Kidney (tissue), 14 donors: ENCODE measurements around the gene NPR2. TPM values are rescaled to one million over a fixed set of nuclear protein-coding genes. Genes with fewer than 3 reads are reported as not detected.
A peak's percentile ranks its signal among the peaks of the same experiment; 100 is the strongest.

Experiments used
- DNase-seq, 5 donors: peaks; one replicate each; pipeline ENCODE4 v3.0.0-alpha.2; 2013 to 2020
- FAIRE-seq: peaks from 2 replicates; lab custom pipeline; 2012; peaks lifted over from hg19 to GRCh38; lab: Jason Lieb, UNC
- H3K27ac ChIP-seq, 2 donors: one replicate each; pipeline ENCODE4 v1.7.0; 2013; ENCODE audit warnings: low read depth in 2 of 2, low read length in 2 of 2, inconsistent platforms in 1 of 2
- H3K27me3 ChIP-seq: one replicate; pipeline ENCODE4 v1.7.1; 2013; ENCODE audit warnings: low read length, inconsistent platforms; ENCODE audit not compliant: control insufficient read depth, insufficient read depth
- H3K36me3 ChIP-seq, 3 donors: one replicate each; pipeline versions ENCODE4 v1.7.0 to v1.7.1; 2013; ENCODE audit warnings: low read length in 3 of 3, control low read depth in 1 of 3, inconsistent platforms in 1 of 3; ENCODE audit not compliant: insufficient read depth in 3 of 3, control insufficient read depth in 2 of 3
- H3K4me1 ChIP-seq, 3 donors: one replicate each; pipeline versions ENCODE4 v1.7.0 to v1.7.1; 2013; ENCODE audit warnings: low read length in 3 of 3, inconsistent platforms in 1 of 3, low read depth in 1 of 3; ENCODE audit not compliant: control insufficient read depth in 2 of 3, insufficient read depth in 2 of 3
- H3K4me3 ChIP-seq, 3 donors: one replicate each; pipeline versions ENCODE4 v1.7.0 to v1.8.1; 2013; ENCODE audit warnings: low read length in 3 of 3, control low read depth in 1 of 3, inconsistent platforms in 1 of 3
- H3K9ac ChIP-seq, 3 donors: one replicate each; pipeline versions ENCODE4 v1.7.0 to v1.7.1; 2013; ENCODE audit warnings: low read length in 3 of 3, control low read depth in 1 of 3, inconsistent platforms in 1 of 3
- H3K9me3 ChIP-seq, 3 donors: one replicate each; pipeline versions ENCODE4 v1.7.0 to v1.7.1; 2013; ENCODE audit warnings: low read length in 3 of 3, control low read depth in 1 of 3, inconsistent platforms in 1 of 3; ENCODE audit not compliant: control insufficient read depth in 2 of 3, insufficient read depth in 1 of 3
- CTCF ChIP-seq: IDR thresholded peaks from 3 replicates; pipeline ENCODE4 v1.5.1; 2012; ENCODE audit warnings: mild to moderate bottlenecking, moderate library complexity, borderline replicate concordance; ENCODE audit not compliant: insufficient read depth; ENCODE audit errors: extremely low read depth
- intact Hi-C: fragments of 100-400 bp; cut with DNase I; formaldehyde crosslinking; loops from one replicate; pipeline ENCODE4 v1.11.1; 2022
- polyA plus RNA-seq: library from polyadenylated mRNA; stranded (reverse); fragments of 350-450 nt; fragmentation: Illumina TruSeq; extraction: RNeasy Lipid Tissue Mini Kit (QIAGEN cat#74804); gene quantifications from one replicate; pipeline ENCODE4 v1.2.3, GENCODE V29; 2014; ENCODE audit warnings: low read depth, low replicate concordance; ENCODE audit not compliant: insufficient read depth
- total RNA-seq: library from RNA; stranded (reverse); fragmentation: NEBNext Ultra II Directional; extraction: Animal tissue kit (Norgen Biotek cat#: 25700); gene quantifications from one replicate; pipeline ENCODE4 v1.2.1, GENCODE V29; 2021
- donor health status: control.
- donor health status: control.
- donor health status: control.
- donor health status: control.
- donor health status: control.
- donor health status: DM: yes; HTN: yes; CAD: no.
- donor health status: Normal renal cell carcinoma (clear cell type).

NPR2 gene
- total and polyA plus RNA-seq, 2 donors from 2014 or later: 11.4 to 17.0 TPM

GRCh38 chr9:35771075-35771433 lies 20.3 kb upstream of the NPR2 start:
- TF ChIP-seq CTCF: no peak
- Histone ChIP-seq H3K9me3 (no peaks in the 10 kb centered on the region), H3K36me3 (no peaks in the 10 kb centered on the region), H3K27ac (peak overlapping the region in 1 of 2 donors; percentile 46), H3K4me3 (no peak overlapping the region), H3K4me1 (peaks cover 0 to 17% (median 6%) of the 10 kb centered on the region in 3 donors), H3K27me3 (no peaks in the 10 kb centered on the region), H3K9ac (no peak overlapping the region)
- no peak for DNase-seq
- intact Hi-C loops: no loop called here
- FAIRE-seq: no peak

DNA sequence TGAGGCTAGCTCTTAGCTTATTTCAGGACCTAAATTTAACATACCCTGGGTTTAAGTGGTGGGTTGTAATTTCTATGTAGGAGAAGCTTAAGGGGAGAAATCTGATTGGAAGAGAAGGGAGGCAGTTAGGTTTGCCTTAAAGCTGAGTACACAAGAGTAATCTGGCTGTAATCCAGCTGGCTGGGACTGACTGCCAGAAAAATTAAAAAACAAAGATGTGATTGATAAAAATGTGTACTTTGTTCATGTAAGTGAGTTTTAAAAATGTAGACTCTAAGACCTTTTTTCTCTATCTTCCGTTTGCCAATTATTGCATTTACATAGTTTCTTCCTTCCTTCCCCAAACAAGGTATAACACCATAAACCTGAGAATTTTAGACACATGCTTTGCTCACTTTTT lies 19.9 kb upstream of the NPR2 start:
- no peak overlapping the region for H3K4me3 ChIP-seq
- H3K9ac ChIP-seq: no peak overlapping the region

GRCh38 chr9:35771943-35772342 lies 19.4 kb upstream of the NPR2 start:
- intact Hi-C loops: no loop called here
- DNase-seq: no peak
- no peak for FAIRE-seq
- Histone ChIP-seq H3K27me3 (no peaks in the 10 kb centered on the region), H3K4me3 (no peak overlapping the region), H3K4me1 (peaks cover 0 to 17% (median 6%) of the 10 kb centered on the region in 3 donors), H3K9me3 (no peaks in the 10 kb centered on the region), H3K36me3 (no peaks in the 10 kb centered on the region), H3K27ac (no peak overlapping the region), H3K9ac (no peak overlapping the region)
- no peak for TF ChIP-seq CTCF

More for the DNA sequence above, 19.9 kb upstream of the NPR2 start:
- TF ChIP-seq CTCF: no peak
- H3K4me1 ChIP-seq: peaks cover 0 to 17% (median 6%) of the 10 kb centered on the region in 3 donors
- H3K36me3 ChIP-seq: no peaks in the 10 kb centered on the region
- DNase-seq (peak in 2 of 5 donors; percentile 53 to 77), FAIRE-seq (no peak)
- intact Hi-C loops: no loop called here
- no peaks in the 10 kb centered on the region for H3K9me3 ChIP-seq
- H3K27me3 ChIP-seq: no peaks in the 10 kb centered on the region
- H3K27ac ChIP-seq: peak overlapping the region in 1 of 2 donors; percentile 46

DNA sequence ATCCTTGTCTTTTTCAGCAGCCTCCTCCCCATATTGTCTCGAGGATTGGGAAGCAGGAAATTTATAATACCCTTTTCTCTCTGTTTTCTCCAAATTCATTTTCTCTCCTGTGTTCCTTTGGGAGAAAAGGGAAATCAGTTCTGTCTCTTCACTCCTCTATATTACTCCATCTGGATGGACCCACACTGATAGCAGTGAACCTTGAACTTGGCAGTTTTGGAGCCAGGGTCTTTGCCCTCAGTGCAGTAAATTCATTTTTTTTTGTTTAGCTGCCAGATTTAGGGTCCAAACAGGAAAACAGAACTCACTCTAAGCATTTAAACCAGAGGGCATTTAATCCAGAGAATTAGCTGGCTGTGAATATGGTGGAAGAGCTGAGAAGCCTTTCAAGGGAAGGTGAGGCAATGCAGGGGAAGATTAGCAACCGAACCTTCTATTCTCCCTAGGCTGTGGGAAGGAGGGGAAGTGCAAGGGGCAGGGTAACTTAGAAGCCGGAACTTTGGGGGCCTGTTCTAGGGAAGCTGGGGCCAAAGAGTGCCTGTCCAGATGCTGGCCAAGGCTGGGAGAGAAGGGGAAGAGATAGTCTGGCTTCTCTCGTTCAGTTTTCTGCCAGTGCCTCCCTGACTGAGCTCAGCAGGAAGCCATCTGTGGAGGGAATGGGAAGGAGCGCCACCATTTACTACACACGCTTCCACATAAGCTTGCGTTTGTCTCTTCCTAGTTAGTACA lies 16.3 kb upstream of the NPR2 start:
- no peak for TF ChIP-seq CTCF
- Histone ChIP-seq H3K4me3 (no peak overlapping the region), H3K27ac (no peak overlapping the region), H3K9me3 (no peaks in the 10 kb centered on the region), H3K9ac (no peak overlapping the region), H3K36me3 (no peaks in the 10 kb centered on the region), H3K27me3 (no peaks in the 10 kb centered on the region), H3K4me1 (peaks cover 0 to 17% (median 6%) of the 10 kb centered on the region in 3 donors)
- peak in 2 of 5 donors; percentile 38 to 42 for DNase-seq
- no peak for FAIRE-seq
- intact Hi-C loops: no loop called here
